Neural cell (in vitro differentiated cells): ENCODE results near the gene TBXA2R. TPM values are rescaled to one million over a fixed set of nuclear protein-coding genes. Genes with fewer than 3 reads are reported as not detected.
A peak's percentile ranks its signal among the peaks of the same experiment; 100 is the strongest.

Experiments
- H2AFZ ChIP-seq: fragments of 200-600, 300-800 bp; sonication (generic), shearing (Covaris generic); 2 replicates; pipeline ENCODE4 v1.6.0; 2014; ENCODE audit warnings: low read depth, mild to moderate bottlenecking, antibody characterized with exemption, low read length, moderate library complexity
- H3F3A ChIP-seq: fragments of 200-600 bp; shearing (Covaris generic); 2 replicates; pipeline ENCODE4 v1.6.1; 2016; ENCODE audit warnings: mild to moderate bottlenecking, moderate library complexity, mixed read lengths, antibody characterized with exemption, low read length; ENCODE audit not compliant: insufficient read depth, poor library complexity, severe bottlenecking
- H3K27ac ChIP-seq: fragments of 200-600, 300-800 bp; sonication (generic), shearing (Covaris generic); 2 replicates; pipeline ENCODE4 v1.5.1; 2014; ENCODE audit warnings: mild to moderate bottlenecking, low read length, moderate library complexity
- H3K27me3 ChIP-seq: fragments of 300-800, 200-600 bp; sonication (generic), shearing (Covaris generic); 2 replicates; pipeline ENCODE4 v1.6.0; 2014; ENCODE audit warnings: mild to moderate bottlenecking, low read depth, low read length, moderate library complexity; ENCODE audit not compliant: insufficient read depth
- H3K36me3 ChIP-seq: fragments of 300-800, 200-600 bp; sonication (generic), shearing (Covaris generic); 2 replicates; pipeline ENCODE4 v1.5.1; 2014; ENCODE audit warnings: mild to moderate bottlenecking, antibody characterized with exemption, low read length, moderate library complexity; ENCODE audit not compliant: insufficient read depth
- H3K4me2 ChIP-seq: fragments of 300-800, 200-600 bp; sonication (generic), shearing (Covaris generic); 2 replicates; pipeline ENCODE4 v1.6.0; 2014; ENCODE audit warnings: mild to moderate bottlenecking, low read length
- H3K4me3 ChIP-seq: fragments of 300-800, 200-600 bp; sonication (generic), shearing (Covaris generic); 2 replicates; pipeline ENCODE4 v1.5.1; 2014; ENCODE audit warnings: mild to moderate bottlenecking, low read length, moderate library complexity
- H3K79me2 ChIP-seq: fragments of 200-600 bp; shearing (Covaris generic); replicated peaks from 2 replicates; pipeline ENCODE4 v1.6.0; 2014; ENCODE audit warnings: mild to moderate bottlenecking, low read length, moderate library complexity; ENCODE audit not compliant: insufficient read depth
- H3K9ac ChIP-seq: fragments of 300-800, 200-600 bp; sonication (generic), shearing (Covaris generic); 2 replicates; pipeline ENCODE4 v1.6.1; 2016; ENCODE audit warnings: mild to moderate bottlenecking, low read length, mixed read lengths
- H3K9me2 ChIP-seq: fragments of 200-600 bp; shearing (Covaris generic); 2 replicates; pipeline ENCODE4 v1.6.1; 2016; ENCODE audit warnings: mild to moderate bottlenecking, low read length, mixed read lengths; ENCODE audit not compliant: insufficient read depth
- H3K9me3 ChIP-seq: fragments of 200-600, 300-800 bp; sonication (generic), shearing (Covaris generic); 2 replicates; pipeline ENCODE4 v1.6.1; 2016; ENCODE audit warnings: mild to moderate bottlenecking, mixed run types, low read length, moderate library complexity, mixed read lengths
- H4K20me1 ChIP-seq: fragments of 200-600 bp; shearing (Covaris generic); 2 replicates; pipeline ENCODE4 v1.6.1; 2016; ENCODE audit warnings: mild to moderate bottlenecking, mixed run types; ENCODE audit not compliant: insufficient read depth
- CTCF ChIP-seq: fragments of 450-650 bp; IDR thresholded peaks from 2 replicates; pipeline ENCODE4 v1.5.1; 2014; ENCODE audit warnings: antibody characterized with exemption, mild to moderate bottlenecking, moderate library complexity; ENCODE audit not compliant: poor library complexity, severe bottlenecking
- EP300 ChIP-seq: fragments of 450-650 bp; conservative IDR thresholded peaks from 2 replicates; pipeline ENCODE4 v1.6.1; 2014; ENCODE audit warnings: antibody characterized with exemption, mild to moderate bottlenecking, moderate library complexity; ENCODE audit not compliant: poor library complexity, severe bottlenecking
- EZH2 ChIP-seq: fragments of 200-600, 300-800 bp; shearing (Covaris generic), sonication (generic); IDR thresholded peaks from 2 replicates; pipeline ENCODE4 v1.6.1; 2014; ENCODE audit warnings: antibody characterized with exemption, low read length, borderline replicate concordance, mild to moderate bottlenecking; ENCODE audit not compliant: insufficient read depth, poor library complexity, severe bottlenecking
- MXI1 ChIP-seq: fragments of 450-650 bp; conservative IDR thresholded peaks from 2 replicates; pipeline ENCODE4 v1.6.1; 2014; ENCODE audit warnings: antibody characterized with exemption, mild to moderate bottlenecking; ENCODE audit not compliant: poor library complexity, severe bottlenecking
- POLR2AphosphoS5 ChIP-seq: IDR thresholded peaks from 2 replicates; pipeline ENCODE4 v1.6.1; 2012
- RAD21 ChIP-seq: fragments of 450-650 bp; conservative IDR thresholded peaks from 2 replicates; pipeline ENCODE4 v1.6.1; 2014; ENCODE audit warnings: antibody characterized with exemption, mild to moderate bottlenecking, moderate library complexity
- SMC3 ChIP-seq: fragments of 450-650 bp; conservative IDR thresholded peaks from 2 replicates; pipeline ENCODE4 v1.6.1; 2014; ENCODE audit warnings: antibody characterized with exemption, mild to moderate bottlenecking, moderate library complexity; ENCODE audit not compliant: poor library complexity
- polyA plus RNA-seq: library from polyadenylated mRNA; depleted of rRNA; stranded (reverse); fragments of >200 nt; gene quantifications from 2 replicates; pipeline ENCODE4 v1.2.3, GENCODE V29; 2014
- TF ChIP-seq, protein P1 (sequence below): IDR thresholded peaks from 2 replicates; pipeline ENCODE4 v1.6.1; 2012; ENCODE audit warnings: borderline replicate concordance

The TBXA2R gene
- polyA plus RNA-seq, 1 donor from 2014 or later, result not detected

DNA sequence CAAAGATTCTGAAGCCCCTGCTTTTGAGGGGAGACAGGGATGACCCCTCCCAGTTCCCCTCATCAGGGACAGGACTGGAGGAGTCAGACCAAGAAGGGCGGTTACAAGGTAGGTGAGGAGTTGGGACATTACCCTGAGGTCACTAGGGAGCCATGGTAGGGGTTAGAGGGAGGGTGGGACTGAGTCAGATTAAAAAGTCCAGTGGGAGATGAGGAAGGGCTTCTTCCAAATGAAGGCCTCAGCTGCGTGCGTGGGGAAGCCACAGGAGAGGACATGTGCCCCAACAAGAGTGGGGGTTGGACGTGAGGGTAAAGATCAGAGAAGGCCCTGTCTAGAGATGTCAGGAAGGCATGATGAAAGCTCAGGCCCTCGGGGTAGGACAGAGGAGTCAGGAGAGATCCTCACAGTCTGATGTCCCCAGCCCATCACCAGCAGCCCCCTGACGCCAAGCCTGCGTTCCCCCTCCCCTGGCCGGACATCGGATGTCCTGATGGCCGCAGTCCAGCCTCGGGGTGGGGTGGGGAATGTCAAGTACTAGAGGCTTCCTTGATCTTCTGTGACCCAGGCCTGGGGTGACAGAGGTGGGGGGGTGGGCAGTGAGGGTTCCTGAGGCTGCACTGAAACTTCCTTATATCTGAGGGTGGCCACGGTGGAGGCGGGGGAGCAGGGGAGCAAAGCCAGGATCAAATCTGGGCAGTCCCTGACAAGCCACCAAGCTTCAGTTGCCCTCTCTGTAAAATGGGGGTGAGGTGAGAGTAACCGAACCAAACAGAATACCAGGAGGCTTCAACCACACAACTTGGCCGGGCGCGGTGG lies 42.8 kb downstream of the TBXA2R start:
- Histone ChIP-seq H3K4me3 (no peak overlapping the region), H3F3A (no peaks in the 10 kb centered on the region), H3K36me3 (no peaks in the 10 kb centered on the region), H3K9ac (no peak overlapping the region), H3K4me2 (no peak overlapping the region), H3K27ac (no peak overlapping the region), H4K20me1 (no peaks in the 10 kb centered on the region), H3K9me2 (no peaks in the 10 kb centered on the region), H3K27me3 (no peaks in the 10 kb centered on the region), H2AFZ (no peak overlapping the region), H3K79me2 (no peaks in the 10 kb centered on the region), H3K9me3 (no peaks in the 10 kb centered on the region)
- TF ChIP-seq RAD21 (no peak), POLR2AphosphoS5 (no peak), MXI1 (no peak), CTCF (no peak), SMC3 (no peak)

DNA sequence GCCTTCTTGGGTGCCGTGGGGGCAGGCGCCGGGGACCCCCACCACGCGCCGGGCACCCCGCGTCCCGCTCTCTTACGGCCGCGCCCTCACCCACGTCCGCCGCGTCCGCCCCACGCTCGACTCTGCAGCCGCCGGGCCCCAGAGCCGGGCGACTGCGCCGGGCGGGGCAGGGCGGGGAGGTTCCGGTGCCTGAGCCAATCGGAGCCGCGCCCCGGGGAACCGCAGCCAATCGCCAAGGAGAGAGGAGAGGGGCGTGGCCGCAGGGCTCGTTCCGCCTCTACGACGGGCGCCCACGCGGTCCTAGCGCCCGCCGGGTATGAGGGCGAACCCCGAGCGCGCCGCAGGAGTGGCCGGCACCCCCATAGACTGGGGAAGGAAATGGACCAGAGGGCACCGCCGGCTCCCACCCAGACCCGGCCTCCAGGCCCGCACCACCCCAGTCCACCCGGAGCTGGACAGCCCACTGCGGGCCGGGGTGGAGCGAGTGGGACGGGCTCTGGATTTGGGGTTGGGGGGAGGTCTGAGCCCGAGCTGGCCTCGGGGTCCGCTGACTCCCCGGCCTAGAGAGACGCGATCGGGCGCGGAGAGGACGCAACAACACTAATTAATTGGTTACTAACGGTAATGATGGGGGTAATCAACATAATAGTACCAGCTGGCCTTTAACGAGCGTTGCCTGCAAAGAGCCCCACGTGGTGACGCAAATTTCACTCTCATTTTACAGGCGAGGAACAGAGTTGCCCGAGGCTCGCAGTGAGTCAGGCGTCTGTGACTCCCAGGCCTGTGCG lies 49.0 kb downstream of the TBXA2R start, which contains the start of gene MFSD12:
MFSD12 (minus strand) TSS at position 126 of the 788 bp plus-strand sequence. CDS start 183 bp downstream, outside the sequence.
- Histone ChIP-seq H3K79me2 (no peaks in the 10 kb centered on the region), H3K9me2 (no peaks in the 10 kb centered on the region), H3K27ac (no peak within 1 kb of the TSS), H3K36me3 (no peaks in the 10 kb centered on the region), H3K27me3 (no peaks in the 10 kb centered on the region), H4K20me1 (no peaks in the 10 kb centered on the region), H3K4me3 (peak within 1 kb of the TSS; percentile 82), H3K9me3 (no peaks in the 10 kb centered on the region), H3K9ac (peak within 1 kb of the TSS; percentile 60), H3K4me2 (peak within 1 kb of the TSS; percentile 68), H3F3A (no peaks in the 10 kb centered on the region), H2AFZ (peak within 1 kb of the TSS; percentile 45)
- TF ChIP-seq EZH2, result no peak
- no peak for TF ChIP-seq RAD21
- TF ChIP-seq SMC3, result peak; percentile 26
- peak; percentile 21 for TF ChIP-seq EP300
- TF ChIP-seq, protein P1, sequence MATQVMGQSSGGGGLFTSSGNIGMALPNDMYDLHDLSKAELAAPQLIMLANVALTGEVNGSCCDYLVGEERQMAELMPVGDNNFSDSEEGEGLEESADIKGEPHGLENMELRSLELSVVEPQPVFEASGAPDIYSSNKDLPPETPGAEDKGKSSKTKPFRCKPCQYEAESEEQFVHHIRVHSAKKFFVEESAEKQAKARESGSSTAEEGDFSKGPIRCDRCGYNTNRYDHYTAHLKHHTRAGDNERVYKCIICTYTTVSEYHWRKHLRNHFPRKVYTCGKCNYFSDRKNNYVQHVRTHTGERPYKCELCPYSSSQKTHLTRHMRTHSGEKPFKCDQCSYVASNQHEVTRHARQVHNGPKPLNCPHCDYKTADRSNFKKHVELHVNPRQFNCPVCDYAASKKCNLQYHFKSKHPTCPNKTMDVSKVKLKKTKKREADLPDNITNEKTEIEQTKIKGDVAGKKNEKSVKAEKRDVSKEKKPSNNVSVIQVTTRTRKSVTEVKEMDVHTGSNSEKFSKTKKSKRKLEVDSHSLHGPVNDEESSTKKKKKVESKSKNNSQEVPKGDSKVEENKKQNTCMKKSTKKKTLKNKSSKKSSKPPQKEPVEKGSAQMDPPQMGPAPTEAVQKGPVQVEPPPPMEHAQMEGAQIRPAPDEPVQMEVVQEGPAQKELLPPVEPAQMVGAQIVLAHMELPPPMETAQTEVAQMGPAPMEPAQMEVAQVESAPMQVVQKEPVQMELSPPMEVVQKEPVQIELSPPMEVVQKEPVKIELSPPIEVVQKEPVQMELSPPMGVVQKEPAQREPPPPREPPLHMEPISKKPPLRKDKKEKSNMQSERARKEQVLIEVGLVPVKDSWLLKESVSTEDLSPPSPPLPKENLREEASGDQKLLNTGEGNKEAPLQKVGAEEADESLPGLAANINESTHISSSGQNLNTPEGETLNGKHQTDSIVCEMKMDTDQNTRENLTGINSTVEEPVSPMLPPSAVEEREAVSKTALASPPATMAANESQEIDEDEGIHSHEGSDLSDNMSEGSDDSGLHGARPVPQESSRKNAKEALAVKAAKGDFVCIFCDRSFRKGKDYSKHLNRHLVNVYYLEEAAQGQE, result peak; percentile 11
- peak; percentile 16 for TF ChIP-seq CTCF
- peak; percentile 86 for TF ChIP-seq MXI1
- TF ChIP-seq POLR2AphosphoS5, result no peak
